NOMO-1 treated with DMSO at 0.1 percent for 48 hours (cell line): ENCODE results near the gene ACKR4.
A peak's percentile ranks its signal among the peaks of the same experiment; 100 is the strongest.
"Not testable (repeated sequence)": the region's sequence is repeated elsewhere in the genome, so short reads cannot be mapped to it uniquely, and the experiment has no call there.

ENCODE experiments used
- DNase-seq: peaks from one replicate; lab custom pipeline; 2025; ENCODE audit not compliant: unreplicated experiment; lab: John Stamatoyannopoulos, UW

Gene ACKR4

DNA sequence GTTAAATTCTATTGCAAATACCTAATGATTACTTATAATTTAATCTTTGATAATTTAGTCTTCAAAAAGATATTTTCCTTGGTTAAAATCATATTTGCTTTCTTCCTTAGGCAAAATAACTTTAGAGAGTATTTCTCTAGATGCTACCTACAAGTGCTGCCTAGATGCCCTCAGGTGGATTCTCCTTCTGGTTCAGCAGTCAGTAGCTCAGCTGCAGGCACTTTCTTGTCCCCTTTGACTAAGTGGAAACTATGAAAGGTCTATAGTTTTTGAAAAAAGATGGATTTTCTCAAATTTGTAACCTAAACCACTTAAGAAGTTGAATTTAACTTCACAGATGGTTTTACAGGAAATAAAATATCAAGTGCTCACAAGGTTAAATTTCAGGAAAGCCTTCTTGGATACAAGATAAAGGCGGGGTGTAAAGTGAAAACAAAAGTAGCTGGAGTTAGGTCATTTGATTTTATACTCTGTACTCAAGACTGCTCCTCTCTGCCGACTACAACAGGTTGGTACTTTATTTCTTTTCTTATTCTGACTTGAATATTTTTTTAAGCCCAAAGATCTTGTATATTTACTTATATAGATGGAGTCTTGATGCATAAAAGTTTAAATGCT lies at the start of gene ACKR4:
TSS of gene ACKR4 (plus strand) at position 455 of the 618 bp plus-strand sequence. CDS start 3,128 bp downstream, outside the sequence.
- no peak for DNase-seq

DNA sequence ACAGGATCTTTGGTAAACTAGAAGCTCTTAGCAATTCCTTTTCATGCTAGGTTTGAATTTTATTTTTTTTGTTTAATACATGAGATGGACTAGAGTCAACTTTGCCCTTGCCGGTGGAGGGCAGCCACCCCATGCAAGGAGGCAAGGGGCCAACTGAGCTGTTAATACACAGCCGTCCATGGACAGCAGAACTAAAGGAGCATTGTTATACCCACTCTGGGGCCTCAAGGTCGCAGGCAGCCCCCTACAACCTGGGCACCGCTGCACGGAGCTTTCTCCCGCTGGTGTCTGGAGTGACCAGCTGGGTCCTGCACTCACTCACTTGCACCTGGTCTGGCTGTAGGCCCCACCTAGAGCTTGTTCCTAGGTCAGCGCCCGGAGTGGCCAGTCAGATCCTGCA lies 47.9 kb upstream of the ACKR4 start:
- DNase-seq: no peak

DNA sequence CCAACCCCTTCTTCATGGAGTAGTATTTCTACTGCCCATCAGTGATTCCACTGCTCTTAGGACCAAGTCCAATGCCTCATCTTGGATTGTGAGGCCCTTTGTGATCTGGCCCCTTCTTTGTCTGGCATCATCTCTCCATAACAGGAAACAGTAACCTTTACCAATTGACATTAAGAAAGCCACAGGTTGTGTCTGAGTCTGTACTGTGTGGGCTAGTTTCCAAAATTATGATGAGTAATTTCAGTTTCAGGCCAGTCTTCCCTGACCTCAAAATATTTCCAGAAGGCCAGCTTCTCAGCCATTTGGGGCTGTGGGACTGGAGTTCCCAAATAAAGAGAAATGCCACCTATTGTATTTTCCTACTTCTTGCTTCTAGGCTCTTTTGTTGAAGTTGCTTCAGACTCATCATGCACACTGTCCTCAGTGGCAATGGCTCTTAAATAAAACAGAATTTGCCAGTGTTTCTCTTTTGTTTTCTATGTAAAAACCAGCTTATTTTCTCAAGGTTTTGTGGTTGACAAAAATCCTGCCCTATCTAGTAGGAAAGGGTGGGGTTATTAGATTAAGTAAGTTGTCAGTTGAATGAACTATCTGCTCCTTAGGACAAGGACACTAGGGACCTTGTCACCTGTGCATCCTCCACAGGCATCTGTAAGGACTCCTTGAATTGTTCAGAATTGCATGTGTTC lies 47.0 kb upstream of the ACKR4 start:
- peak; percentile 23 for DNase-seq

GRCh38 chr3:132550579-132551305 lies 46.3 kb upstream of the ACKR4 start:
- DNase-seq: peak; percentile 45

GRCh38 chr3:132553826-132554225 lies 43.2 kb upstream of the ACKR4 start:
- DNase-seq: no peak

- no peak for DNase-seq
Measured at GRCh38 chr3:132554437-132554836, 42.6 kb upstream of the ACKR4 start.

GRCh38 chr3:132555306-132556035 lies 41.6 kb upstream of the ACKR4 start:
- DNase-seq: no peak

GRCh38 chr3:132556036-132556386 lies 41.1 kb upstream of the ACKR4 start:
- DNase-seq: not testable (repeated sequence)

DNA sequence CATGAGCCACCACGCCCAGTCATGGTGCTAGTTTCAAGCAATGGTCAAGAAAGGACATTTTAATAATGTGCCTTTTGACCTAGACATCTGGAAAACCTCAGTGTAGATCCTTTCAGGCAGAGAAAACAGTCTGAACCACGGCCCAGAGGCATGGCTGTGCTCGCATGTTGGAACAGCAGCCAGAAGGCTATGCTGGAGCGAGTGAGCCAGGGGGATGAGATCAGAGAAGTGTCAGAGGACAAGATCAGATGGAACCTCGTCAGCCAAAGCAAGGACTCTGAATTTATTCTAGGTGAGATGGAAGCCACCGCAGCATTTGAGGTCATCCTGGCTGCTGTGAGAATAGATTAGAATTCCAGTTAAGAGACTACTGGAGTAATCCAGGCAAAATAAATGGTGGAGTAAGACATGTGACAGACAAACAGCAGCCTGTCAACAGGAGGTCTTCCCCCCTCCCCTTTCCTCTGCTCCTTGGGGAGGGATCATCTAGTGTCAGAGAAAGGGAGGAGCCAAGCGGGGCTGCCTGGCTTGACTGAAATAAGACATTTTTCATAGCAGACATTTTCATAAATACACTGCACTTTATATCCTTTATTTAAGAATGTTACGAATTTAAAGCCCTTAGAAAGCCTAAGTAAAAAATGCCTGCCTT lies 40.4 kb upstream of the ACKR4 start:
- DNase-seq: no peak

- DNase-seq: no peak
Measured at GRCh38 chr3:132561003-132561402, 36.1 kb upstream of the ACKR4 start.

DNA sequence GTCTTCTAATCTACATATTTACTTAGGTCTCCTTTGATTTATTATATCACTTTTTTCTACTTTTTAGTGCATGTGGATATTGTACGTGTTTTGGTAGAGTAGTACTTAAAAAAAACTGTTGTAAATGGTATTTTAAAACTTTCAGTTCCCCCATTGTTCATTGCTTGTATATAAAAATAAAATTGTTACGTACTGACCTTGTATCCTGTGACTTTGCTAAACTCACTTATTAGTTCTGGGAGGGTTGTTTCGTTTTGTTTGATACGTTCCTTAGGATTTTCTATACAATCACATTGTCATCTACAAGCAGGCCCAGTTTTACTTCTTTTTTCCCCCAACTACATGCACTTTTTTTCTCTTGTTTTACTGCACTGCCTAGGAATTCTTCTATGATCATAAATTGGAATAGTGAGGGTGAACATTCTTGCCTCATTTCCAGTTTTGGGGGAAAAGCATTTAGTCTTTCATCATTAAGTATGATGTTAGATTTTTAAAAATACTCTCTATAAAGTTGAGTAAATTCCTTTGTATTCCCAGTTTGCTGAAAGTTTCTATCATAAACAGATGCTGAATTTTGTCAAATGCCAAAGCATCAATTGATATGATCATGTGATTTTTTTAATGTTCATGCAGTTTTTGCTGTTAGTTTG lies 33.5 kb upstream of the ACKR4 start:
- peak; percentile 55 for DNase-seq

- peak; percentile 5 for DNase-seq
Measured at GRCh38 chr3:132564070-132564465, 33.0 kb upstream of the ACKR4 start.

DNA sequence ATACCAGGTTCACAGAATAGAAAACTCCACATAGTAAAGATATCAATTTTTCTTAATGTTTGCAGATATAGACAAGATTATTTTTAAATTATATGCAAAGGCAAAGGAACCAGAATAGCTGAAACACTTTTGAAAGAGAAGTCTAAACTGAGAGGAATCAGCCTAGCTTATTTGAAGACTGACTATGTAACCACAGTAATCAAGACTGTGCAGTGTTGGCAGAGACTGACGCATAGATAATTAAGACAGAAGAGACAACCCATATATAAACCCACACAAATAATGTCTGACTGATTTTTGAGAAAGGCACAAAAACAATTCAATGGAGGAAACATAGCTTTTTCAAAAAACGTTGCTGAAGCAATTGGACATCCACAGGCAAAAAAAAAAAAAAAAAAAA lies 28.6 kb upstream of the ACKR4 start:
- DNase-seq: no peak

- DNase-seq: no peak
Measured at GRCh38 chr3:132569153-132569552, 27.9 kb upstream of the ACKR4 start.

DNA sequence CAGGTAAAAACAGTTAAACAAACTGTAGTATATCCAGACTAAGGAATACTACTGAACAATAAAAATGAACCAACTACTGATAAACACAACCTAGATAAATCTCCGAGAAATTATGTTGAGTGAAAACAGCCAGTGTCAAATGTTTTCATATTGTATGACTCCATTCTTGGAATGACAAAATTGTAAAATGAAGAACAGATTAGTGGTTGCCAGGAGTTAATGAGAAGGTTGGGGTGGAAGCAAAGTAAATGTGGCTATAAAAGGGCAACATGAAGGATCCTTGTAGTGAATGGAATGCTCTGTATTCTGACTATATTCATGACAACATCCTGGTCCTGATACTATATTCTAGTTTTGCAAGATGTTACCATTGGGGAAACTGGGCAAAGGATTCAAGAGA lies 27.5 kb upstream of the ACKR4 start:
- no peak for DNase-seq

DNA sequence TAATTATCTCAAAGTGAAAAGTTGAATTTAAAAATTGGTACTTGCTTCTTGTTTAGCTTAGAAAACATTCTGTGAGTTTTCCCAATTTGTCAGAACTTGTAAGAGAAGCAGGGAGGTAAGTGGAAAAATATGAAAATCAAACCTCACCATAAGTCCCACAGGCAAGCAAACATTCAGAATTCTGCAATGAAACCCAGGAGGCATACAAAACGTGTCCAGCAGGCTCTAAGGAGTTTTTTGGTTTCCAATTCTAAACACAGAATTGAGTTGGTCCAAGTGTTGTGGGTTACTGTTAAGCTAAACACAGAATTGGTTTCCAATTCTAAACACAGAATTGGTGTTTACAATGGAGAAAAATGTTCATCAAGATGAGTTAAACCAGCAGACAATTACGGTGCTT lies 27.1 kb upstream of the ACKR4 start:
- DNase-seq: no peak

DNA sequence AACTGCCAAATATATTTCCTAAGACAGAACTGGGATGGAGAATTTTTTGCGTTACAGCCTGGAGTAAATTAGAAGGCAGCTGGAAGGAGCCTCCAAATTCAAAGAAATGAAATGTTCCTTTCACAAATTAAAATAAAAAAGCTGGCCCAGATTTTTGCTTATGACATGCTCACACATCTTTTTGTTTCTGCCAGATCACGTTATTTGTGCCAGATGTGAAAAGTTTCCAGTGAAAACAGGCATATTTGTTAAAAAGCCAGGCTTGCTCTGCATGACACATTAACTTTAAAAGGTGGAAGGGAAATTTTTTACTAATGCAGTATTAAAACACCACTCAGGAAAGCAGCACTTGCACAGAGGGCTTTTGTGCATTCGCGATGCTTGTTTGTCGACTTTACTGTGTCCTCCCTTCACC lies 23.3 kb upstream of the ACKR4 start:
- DNase-seq: no peak

- DNase-seq: no peak
Measured at GRCh38 chr3:132587401-132587800, 9.7 kb upstream of the ACKR4 start.

DNA sequence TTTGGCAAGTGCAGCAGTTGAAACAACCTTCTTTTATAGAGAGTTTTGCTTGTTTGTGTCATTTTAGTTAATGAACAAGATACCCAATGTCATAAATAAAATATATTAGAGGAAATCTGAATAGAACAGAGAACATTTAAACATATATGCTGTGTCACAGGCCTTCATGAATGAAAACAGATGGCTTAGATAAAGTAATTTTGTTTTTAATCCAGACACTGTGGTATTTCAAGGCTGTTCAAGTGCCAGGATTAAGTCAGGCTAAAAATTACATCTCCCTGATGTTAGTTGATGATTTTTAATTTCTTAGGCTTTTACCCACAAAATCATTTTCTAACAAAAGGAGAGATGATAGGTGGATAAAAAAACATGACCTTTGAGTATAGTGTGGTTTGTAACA lies 4.9 kb upstream of the ACKR4 start:
- DNase-seq: no peak

DNA sequence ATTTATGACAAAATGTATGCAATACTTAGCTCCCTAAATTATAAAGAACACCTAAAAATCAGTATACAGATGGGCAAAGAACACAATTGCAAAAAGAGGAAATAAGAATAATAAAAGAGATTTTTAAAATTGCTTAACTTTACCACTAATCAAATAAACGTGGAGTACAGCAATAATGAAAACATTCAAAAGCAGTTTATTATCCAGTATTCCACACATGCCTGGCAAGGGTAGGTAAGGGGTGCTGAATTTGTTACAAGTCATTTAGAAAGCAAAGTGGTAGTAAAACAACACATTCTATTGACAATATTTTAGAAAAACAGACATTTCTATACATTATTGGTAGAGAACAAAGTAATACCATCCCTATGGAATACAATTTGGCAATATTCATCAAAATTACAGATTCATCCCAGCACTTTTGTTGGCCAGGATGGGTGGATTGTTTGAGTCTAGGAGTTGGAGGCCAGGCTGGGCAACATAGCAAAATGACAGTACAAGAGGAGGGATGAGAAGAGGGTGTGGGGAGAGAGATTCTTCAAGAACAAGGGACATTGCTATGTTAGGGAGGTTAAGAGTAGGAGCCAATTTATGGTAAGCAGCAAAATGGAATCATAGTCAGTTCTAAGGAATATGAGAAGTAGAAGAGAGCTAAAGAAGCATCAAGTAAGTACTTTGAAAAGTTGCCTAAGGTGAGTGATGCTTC lies 3.7 kb upstream of the ACKR4 start:
- peak; percentile 53 for DNase-seq
